ENCODE measurements around the gene C16orf87. TPM values are rescaled to one million over a fixed set of nuclear protein-coding genes. Genes with fewer than 3 reads are reported as not detected.

C16orf87 gene
- total RNA-seq, 4 donors from 2014 or later = 5.5 to 14.9 (median 7.9) TPM

DNA sequence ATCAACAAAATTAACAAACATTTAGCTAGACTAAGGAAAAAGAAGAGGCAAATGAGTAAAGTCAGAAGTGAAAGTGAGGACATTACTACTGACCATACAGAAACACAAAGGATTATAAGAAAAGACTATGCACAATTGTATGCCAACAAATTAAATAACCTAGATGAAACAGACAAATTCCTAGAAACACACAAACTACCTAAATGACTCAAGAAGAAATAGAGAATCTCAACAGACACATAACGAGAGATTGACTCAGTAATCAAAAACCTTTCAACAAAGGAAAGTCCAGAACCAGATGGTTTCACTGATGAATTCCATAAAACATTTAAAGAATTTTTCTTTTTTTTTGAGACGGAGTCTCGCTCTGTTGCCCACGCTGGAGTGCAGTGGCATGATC, 47.2 kb downstream of the C16orf87 start:
- 65 to 80% methylated on average over 4 of the region's 4 CpGs for WGBS, 2 donors
- H3K4me3 ChIP-seq (ENCODE audit: low read depth, poor library complexity, severe bottlenecking) = no peak overlapping the region
- TF ChIP-seq, protein P1, sequence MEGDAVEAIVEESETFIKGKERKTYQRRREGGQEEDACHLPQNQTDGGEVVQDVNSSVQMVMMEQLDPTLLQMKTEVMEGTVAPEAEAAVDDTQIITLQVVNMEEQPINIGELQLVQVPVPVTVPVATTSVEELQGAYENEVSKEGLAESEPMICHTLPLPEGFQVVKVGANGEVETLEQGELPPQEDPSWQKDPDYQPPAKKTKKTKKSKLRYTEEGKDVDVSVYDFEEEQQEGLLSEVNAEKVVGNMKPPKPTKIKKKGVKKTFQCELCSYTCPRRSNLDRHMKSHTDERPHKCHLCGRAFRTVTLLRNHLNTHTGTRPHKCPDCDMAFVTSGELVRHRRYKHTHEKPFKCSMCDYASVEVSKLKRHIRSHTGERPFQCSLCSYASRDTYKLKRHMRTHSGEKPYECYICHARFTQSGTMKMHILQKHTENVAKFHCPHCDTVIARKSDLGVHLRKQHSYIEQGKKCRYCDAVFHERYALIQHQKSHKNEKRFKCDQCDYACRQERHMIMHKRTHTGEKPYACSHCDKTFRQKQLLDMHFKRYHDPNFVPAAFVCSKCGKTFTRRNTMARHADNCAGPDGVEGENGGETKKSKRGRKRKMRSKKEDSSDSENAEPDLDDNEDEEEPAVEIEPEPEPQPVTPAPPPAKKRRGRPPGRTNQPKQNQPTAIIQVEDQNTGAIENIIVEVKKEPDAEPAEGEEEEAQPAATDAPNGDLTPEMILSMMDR (IDR thresholded peaks at IDR 0.05) = no peak
- TF ChIP-seq POLR2A (IDR thresholded peaks at IDR 0.05) = no peak
- intact Hi-C loops (cut with DNase I; ENCODE audit: low total_unique reads) = no loop called here
- DNase-seq (ENCODE audit: low spot score in 2 of 2) = no peak

DNA sequence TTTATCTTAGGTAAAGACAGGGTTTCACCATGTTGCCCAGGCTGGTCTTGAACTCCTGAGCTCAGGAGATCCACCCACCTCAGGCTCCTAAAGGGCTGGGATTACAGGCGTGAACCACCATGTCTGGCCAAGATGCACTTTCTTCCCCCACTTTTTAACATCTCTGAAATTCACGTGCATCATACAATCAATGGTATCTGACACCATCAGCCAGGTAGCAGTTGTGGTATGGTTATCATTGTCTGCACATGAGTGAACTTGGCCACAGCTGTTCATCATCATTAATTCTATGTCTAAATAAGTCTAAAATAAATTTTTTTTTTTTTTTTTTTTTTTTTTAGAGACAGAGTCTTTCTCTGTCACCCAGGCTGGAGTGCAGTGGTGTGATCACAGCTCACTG, 48.7 kb downstream of the C16orf87 start:
- no peak for DNase-seq (ENCODE audit: low spot score in 2 of 2)
- TF ChIP-seq, protein P1 (IDR thresholded peaks at IDR 0.05) = no peak
- intact Hi-C loops (cut with DNase I; ENCODE audit: low total_unique reads) = no loop called here
- 78 to 86% methylated on average over 2 of the region's 2 CpGs for WGBS, 2 donors
- H3K4me3 ChIP-seq (ENCODE audit: low read depth, poor library complexity, severe bottlenecking) = no peak overlapping the region

DNA sequence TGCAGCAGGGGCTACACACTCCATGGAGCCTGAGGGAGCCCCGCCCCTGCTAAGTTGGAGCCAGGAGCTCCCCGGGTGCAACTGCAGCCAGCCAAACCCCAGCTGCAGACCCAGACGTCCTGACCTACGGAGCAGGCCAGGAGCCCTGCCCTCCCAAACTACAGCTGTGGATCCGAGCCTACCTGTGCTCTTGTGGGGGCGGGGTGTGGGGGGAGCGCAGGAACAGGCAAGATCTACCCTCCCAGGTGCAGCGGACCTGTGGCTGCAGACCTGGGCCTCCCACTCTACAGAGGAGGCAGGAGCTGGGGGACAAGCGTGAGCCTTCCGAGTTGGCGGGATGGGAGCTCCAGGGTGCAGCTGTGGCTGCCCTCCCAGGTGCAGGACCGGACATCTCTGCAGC, 53.2 kb downstream of the C16orf87 start:
- DNase-seq (ENCODE audit: low spot score in 2 of 2) = no peak
- intact Hi-C loops (cut with DNase I; ENCODE audit: low total_unique reads) = no loop called here
- WGBS, 2 donors = 77 to 80% methylated on average over 9 to 11 of the region's 12 CpGs
- no peak overlapping the region for H3K4me3 ChIP-seq (ENCODE audit: low read depth, poor library complexity, severe bottlenecking)
- TF ChIP-seq, protein P1 (IDR thresholded peaks at IDR 0.05) = no peak
- TF ChIP-seq POLR2A (IDR thresholded peaks at IDR 0.05) = no peak

DNA sequence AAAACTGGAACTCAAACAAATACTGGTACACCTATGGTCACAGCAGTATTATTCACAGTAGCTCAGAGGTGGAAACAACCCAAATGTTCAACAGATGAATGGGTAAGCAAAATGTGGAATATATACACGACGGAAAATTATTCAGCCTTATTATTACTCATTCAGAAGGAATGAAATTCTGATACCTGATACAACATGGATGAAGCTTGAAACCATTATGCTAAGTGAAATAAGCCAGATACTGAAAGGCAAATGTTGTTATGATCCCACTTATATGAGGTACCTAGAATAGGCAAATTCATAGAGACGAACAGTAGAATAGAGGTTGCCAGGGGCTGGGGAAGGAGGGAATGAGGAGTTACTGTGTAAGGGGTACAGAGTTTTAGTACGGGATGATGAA, 55.8 kb downstream of the C16orf87 start:
- TF ChIP-seq, protein P1 (IDR thresholded peaks at IDR 0.05) = no peak
- TF ChIP-seq POLR2A (IDR thresholded peaks at IDR 0.05) = no peak
- intact Hi-C loops (cut with DNase I; ENCODE audit: low total_unique reads) = no loop called here
- 86 to 92% methylated on average over 4 of the region's 4 CpGs for WGBS, 2 donors
- no peak for DNase-seq (ENCODE audit: low spot score in 2 of 2)
- no peak overlapping the region for H3K4me3 ChIP-seq (ENCODE audit: low read depth, poor library complexity, severe bottlenecking)

DNA sequence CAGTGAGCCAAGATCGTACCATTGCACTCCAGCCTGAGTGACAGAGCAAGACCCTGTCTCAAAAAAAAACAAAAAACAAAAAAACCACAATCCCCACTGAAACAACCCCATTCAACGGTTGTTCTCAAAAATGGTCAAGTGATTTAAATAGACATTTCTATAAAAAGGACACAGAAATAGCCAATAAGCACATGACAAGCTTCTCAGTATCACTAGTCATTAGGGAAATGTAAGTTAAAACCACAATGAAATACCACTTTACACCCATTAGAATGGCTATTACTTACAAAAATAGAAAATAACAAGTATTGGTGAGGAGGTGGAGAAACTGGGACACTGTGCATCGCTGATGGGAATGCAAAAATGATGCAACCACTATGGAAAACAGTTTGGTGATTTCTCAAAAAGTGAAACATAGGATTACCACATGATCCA, 56.2 kb downstream of the C16orf87 start:
- no peak for DNase-seq (ENCODE audit: low spot score in 2 of 2)
- TF ChIP-seq POLR2A (IDR thresholded peaks at IDR 0.05) = no peak
- TF ChIP-seq, protein P1 (IDR thresholded peaks at IDR 0.05) = no peak
- WGBS, 2 donors = 76 to 81% methylated on average over 3 of the region's 3 CpGs
- intact Hi-C loops (cut with DNase I; ENCODE audit: low total_unique reads) = no loop called here
- no peak overlapping the region for H3K4me3 ChIP-seq (ENCODE audit: low read depth, poor library complexity, severe bottlenecking)

DNA sequence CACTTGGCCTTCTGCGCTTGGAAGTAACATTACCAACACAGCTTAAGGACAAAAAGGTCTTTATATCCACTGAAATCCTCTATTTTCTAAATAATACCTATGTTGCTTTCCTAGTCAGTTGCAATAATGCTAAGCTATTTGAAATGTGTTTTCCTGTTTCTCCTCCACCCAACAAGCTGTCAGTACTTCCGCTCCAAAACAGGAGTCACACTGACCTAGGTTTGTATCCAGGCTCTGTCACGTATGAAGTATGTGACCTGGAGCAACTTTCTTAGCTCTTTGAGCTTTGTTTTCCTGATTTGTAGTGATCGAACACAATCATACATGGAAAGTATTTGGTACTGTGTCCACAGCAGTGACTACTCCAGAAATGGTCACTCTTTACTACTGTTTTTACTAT, 58.5 kb downstream of the C16orf87 start:
- no peak overlapping the region for H3K4me3 ChIP-seq (ENCODE audit: low read depth, poor library complexity, severe bottlenecking)
- 76 to 77% methylated on average over 4 of the region's 4 CpGs for WGBS, 2 donors
- intact Hi-C loops (cut with DNase I; ENCODE audit: low total_unique reads) = no loop called here
- TF ChIP-seq, protein P1 (IDR thresholded peaks at IDR 0.05) = no peak
- no peak for TF ChIP-seq POLR2A (IDR thresholded peaks at IDR 0.05)
- DNase-seq (ENCODE audit: low spot score in 2 of 2) = no peak
